ENCODE data around the gene HBA2.
"Not testable (repeated sequence)": the region's sequence is repeated elsewhere in the genome, so short reads cannot be mapped to it uniquely, and the experiment has no call there.

HBA2 gene

GRCh38 chr16:194516-194915 lies 21.8 kb downstream of the HBA2 start:
- DNase-seq (ENCODE audit: low spot score) = no peak

GRCh38 chr16:200388-200787 lies 27.7 kb downstream of the HBA2 start:
- DNase-seq (ENCODE audit: low spot score) = no peak

GRCh38 chr16:203246-203645 lies 30.6 kb downstream of the HBA2 start:
- DNase-seq (ENCODE audit: low spot score) = no peak

DNA sequence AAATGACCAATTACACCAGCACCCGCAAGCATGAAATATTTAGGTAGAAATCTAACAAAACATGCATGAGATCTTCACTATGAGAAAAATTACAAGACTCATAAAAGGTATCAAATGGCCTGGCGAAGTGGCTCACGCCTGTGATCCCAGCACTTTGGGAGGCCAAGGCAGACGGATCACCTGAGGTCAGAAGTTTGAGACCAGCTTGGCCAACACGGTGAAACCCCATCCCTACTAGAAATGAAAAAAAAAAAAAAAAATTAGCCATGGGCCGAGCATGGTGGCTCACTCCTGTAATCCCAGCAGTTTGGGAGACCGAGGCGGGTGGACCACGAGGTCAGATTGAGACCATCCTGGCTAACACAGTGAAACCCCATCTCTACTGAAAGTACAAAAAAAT lies 31.4 kb downstream of the HBA2 start:
- DNase-seq (ENCODE audit: low spot score) = not testable (repeated sequence)

- DNase-seq (ENCODE audit: low spot score) = not testable (repeated sequence)
These were observed 36.7 kb downstream of the HBA2 start for GRCh38 chr16:209359-209758.

DNA sequence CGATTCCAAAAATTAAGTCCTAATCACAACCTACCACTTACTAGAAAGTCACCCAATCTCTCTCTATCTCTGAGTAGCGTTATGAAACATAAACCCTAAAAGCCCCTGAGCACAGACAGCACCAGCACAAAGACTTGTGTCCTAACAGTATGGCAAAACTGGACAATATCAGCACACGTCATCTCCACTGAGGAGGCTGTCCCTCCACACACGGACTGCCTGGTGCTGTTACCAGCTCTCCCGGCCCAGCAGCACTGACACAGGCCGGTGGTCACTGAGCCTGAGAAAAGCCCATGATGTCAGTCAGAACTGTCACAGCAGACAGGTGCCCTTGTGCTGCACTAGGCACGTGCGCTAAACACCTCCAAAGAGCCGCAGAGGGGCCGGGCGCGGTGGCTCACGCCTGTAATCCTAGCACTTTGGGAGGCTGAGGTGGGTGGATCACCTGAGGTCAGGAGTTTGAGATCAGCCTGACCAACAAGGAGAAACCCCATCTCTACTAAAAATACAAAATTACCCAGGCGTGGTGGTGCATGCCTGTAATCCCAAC lies 39.0 kb downstream of the HBA2 start:
- not testable (repeated sequence) for DNase-seq (ENCODE audit: low spot score)

- DNase-seq (ENCODE audit: low spot score) = no peak
These were observed 40.3 kb downstream of the HBA2 start for GRCh38 chr16:212999-213398.

DNA sequence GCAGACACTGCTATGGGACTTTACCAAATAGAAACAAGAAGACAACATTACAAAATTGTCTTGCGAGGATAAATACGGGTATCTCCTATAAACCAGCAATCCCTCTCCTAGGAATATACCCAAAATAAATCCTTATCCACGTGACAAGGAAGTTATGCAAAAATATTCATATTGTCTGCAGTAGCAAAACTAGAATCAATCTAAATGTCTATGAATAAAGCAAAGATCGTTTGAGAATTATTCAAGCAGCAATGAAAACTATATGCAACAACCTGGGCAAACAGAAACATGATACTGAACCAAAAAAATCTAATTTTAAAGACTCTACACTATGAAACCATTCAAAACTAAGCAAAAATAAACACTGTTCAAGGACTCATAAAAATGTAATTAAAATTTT lies 47.3 kb downstream of the HBA2 start:
- DNase-seq (ENCODE audit: low spot score) = no peak
